Measurements from ENCODE around the gene SLC9A9.

The SLC9A9 gene

GRCh38 chr3:143843587-143843986, 4.7 kb downstream of the SLC9A9 start (continued):
- TF ChIP-seq PATZ1 (CRISPR knock-in tag; IDR thresholded peaks at IDR 0.05; ENCODE audit: borderline replicate concordance) = no peak
- TF ChIP-seq RARB (CRISPR knock-in tag; IDR thresholded peaks at IDR 0.05) = no peak
- no peak for TF ChIP-seq ZNF8 (CRISPR knock-in tag; IDR thresholded peaks at IDR 0.05)
- no peak for TF ChIP-seq PPARA (CRISPR knock-in tag; IDR thresholded peaks at IDR 0.05; ENCODE audit: borderline replicate concordance)

GRCh38 chr3:143840636-143841035, 7.6 kb downstream of the SLC9A9 start:
- TF ChIP-seq CREB5 (CRISPR knock-in tag; IDR thresholded peaks at IDR 0.05; ENCODE audit: low read depth) (no peak), CSDC2 (CRISPR knock-in tag; IDR thresholded peaks at IDR 0.05) (no peak), SNAI2 (CRISPR knock-in tag; IDR thresholded peaks at IDR 0.05) (no peak), ZFP3 (CRISPR knock-in tag; IDR thresholded peaks at IDR 0.05) (no peak), PPARA (CRISPR knock-in tag; IDR thresholded peaks at IDR 0.05; ENCODE audit: borderline replicate concordance) (no peak), CSRNP3 (CRISPR knock-in tag; IDR thresholded peaks at IDR 0.05) (no peak), ZC3H10 (CRISPR knock-in tag; IDR thresholded peaks at IDR 0.05) (no peak)

GRCh38 chr3:143839980-143840379, 8.3 kb downstream of the SLC9A9 start:
- no peak for ATAC-seq
- TF ChIP-seq CSDC2 (CRISPR knock-in tag; IDR thresholded peaks at IDR 0.05) (no peak), TOX (CRISPR knock-in tag; IDR thresholded peaks at IDR 0.05; ENCODE audit: borderline replicate concordance) (no peak)

More at GRCh38 chr3:143840636-143841035, 7.6 kb downstream of the SLC9A9 start:
- no peak for ATAC-seq

- ATAC-seq = no peak
Observed at GRCh38 chr3:143837076-143837475, 11.2 kb downstream of the SLC9A9 start.

More at GRCh38 chr3:143837076-143837475, 11.2 kb downstream of the SLC9A9 start:
- TF ChIP-seq TSHZ2 (CRISPR knock-in tag; IDR thresholded peaks at IDR 0.05) = no peak
- no peak for TF ChIP-seq BACH2 (CRISPR knock-in tag; IDR thresholded peaks at IDR 0.05; ENCODE audit: borderline replicate concordance)
- TF ChIP-seq CSRNP3 (CRISPR knock-in tag; IDR thresholded peaks at IDR 0.05) = no peak
- no peak for TF ChIP-seq TOX (CRISPR knock-in tag; IDR thresholded peaks at IDR 0.05; ENCODE audit: borderline replicate concordance)
- no peak for TF ChIP-seq ARNTL (CRISPR knock-in tag; IDR thresholded peaks at IDR 0.05; ENCODE audit: borderline replicate concordance, low read depth)
- no peak for TF ChIP-seq CSDC2 (CRISPR knock-in tag; IDR thresholded peaks at IDR 0.05)
- no peak for TF ChIP-seq PATZ1 (CRISPR knock-in tag; IDR thresholded peaks at IDR 0.05; ENCODE audit: borderline replicate concordance)
- no peak for TF ChIP-seq RARB (CRISPR knock-in tag; IDR thresholded peaks at IDR 0.05)
- no peak for TF ChIP-seq ZFP3 (CRISPR knock-in tag; IDR thresholded peaks at IDR 0.05)
- TF ChIP-seq ISL1 (CRISPR knock-in tag; IDR thresholded peaks at IDR 0.05) = no peak
- TF ChIP-seq ZNF8 (CRISPR knock-in tag; IDR thresholded peaks at IDR 0.05) = no peak
- no peak for TF ChIP-seq PPARA (CRISPR knock-in tag; IDR thresholded peaks at IDR 0.05; ENCODE audit: borderline replicate concordance)
- TF ChIP-seq POU6F1 (CRISPR knock-in tag; IDR thresholded peaks at IDR 0.05; ENCODE audit: borderline replicate concordance, low read depth) = no peak
- no peak for TF ChIP-seq SNAI2 (CRISPR knock-in tag; IDR thresholded peaks at IDR 0.05)
- TF ChIP-seq ZNF565 (CRISPR knock-in tag; conservative IDR thresholded peaks at IDR 0.05; ENCODE audit: low read depth) = no peak
